ENCODE data around the gene NCAM1. TPM values are rescaled to one million over a fixed set of nuclear protein-coding genes. Genes with fewer than 3 reads are reported as not detected.

Gene NCAM1
- total RNA-seq, 3 donors from 2014 or later: 6.3 to 97.0 (median 9.3) TPM

DNA sequence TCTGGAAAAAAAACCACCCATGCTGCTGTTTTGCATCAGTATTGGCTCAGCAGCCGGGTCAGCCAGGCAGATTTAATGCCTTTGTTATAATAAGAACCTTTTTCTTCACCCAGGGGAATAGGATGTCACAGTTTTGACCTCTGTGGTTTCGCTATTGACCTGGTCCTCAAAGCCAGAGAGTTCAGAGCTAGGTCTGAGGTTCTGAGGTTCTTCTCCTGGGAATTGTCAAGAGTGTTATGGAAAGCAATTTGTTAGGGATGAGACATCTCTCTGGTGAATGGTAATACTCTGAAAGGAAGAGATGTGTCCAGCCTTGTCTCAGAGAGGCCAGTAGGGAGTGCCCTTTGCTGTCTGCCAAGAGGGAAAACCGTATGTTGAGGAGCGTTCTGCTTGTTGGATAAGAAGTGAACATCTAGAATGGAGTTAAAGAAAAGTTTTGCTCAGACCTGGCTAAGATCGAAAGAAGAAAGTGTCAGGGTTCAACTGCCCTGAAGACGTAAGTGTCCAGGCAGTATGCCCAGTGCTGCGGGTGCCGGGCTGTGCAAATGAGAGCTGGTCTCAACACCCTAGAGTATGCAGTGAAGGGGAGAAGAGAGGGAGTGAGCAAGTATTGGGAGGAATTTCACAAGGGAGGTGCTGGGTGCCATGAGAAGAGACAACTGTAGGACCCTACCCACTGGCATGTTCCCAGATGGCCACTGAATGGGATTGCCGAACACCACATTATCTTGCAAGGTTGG is 202.2 kb downstream of the NCAM1 start:
- no peak overlapping the region for H3K4me3 ChIP-seq
- no peak for DNase-seq
- H3K4me1 ChIP-seq (ENCODE audit: low read depth): no peaks in the 10 kb centered on the region
- H3K9me3 ChIP-seq: no peaks in the 10 kb centered on the region
- intact Hi-C loops (cut with DNase I, micrococcal nuclease): no loop called here
- peak; percentile 16 for ATAC-seq
- TF ChIP-seq, protein P1, sequence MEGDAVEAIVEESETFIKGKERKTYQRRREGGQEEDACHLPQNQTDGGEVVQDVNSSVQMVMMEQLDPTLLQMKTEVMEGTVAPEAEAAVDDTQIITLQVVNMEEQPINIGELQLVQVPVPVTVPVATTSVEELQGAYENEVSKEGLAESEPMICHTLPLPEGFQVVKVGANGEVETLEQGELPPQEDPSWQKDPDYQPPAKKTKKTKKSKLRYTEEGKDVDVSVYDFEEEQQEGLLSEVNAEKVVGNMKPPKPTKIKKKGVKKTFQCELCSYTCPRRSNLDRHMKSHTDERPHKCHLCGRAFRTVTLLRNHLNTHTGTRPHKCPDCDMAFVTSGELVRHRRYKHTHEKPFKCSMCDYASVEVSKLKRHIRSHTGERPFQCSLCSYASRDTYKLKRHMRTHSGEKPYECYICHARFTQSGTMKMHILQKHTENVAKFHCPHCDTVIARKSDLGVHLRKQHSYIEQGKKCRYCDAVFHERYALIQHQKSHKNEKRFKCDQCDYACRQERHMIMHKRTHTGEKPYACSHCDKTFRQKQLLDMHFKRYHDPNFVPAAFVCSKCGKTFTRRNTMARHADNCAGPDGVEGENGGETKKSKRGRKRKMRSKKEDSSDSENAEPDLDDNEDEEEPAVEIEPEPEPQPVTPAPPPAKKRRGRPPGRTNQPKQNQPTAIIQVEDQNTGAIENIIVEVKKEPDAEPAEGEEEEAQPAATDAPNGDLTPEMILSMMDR (IDR thresholded peaks at IDR 0.05): no peak
- no peaks in the 10 kb centered on the region for H3K36me3 ChIP-seq (ENCODE audit: low read depth)

DNA sequence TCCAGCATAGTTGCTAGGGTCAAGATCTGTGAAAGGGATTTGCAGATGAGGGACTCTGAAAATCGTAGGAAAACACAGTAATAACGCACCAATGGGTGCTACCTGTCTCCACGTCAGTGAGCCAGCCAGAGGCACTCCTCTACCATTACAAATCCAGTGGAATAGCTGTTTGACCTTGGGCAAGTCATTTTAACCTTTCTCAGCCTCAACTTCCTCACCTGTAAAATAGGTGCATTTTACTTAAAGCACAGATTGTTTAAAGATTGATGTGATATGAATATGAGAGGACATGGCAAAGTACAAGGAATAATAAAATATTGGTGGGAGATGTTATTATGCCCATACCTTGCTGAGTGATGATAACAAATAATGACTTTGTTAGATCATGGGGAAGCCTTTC is 205.1 kb downstream of the NCAM1 start:
- Histone ChIP-seq H3K9me3 (no peaks in the 10 kb centered on the region), H3K4me1 (ENCODE audit: low read depth) (no peaks in the 10 kb centered on the region), H3K4me3 (no peak overlapping the region), H3K36me3 (ENCODE audit: low read depth) (no peaks in the 10 kb centered on the region)
- TF ChIP-seq, protein P1 (IDR thresholded peaks at IDR 0.05): no peak
- no peak for DNase-seq
- intact Hi-C loops (cut with DNase I, micrococcal nuclease): no loop called here
- no peak for ATAC-seq

DNA sequence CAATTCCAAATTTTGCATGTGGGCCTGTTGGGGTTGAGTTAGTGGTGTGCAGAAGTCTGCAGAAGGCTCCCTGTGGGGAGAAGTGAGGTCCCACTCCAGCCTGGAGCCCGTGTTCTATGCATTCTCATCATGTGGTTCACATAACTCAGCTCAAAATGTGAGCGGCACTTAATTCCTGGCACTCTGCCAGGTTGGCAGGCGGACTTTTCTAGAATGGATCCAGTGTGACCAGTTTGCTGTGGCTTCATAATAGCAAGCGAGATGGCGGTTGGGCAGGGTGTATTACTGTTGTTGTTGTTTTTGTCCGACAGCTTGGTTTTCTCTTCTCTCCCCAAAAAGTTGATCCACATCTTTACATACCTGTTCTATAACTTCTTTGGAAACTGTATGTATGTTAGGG is 206.4 kb downstream of the NCAM1 start:
- H3K4me3 ChIP-seq: no peak overlapping the region
- DNase-seq: no peak
- TF ChIP-seq, protein P1 (IDR thresholded peaks at IDR 0.05): no peak
- intact Hi-C loops (cut with DNase I, micrococcal nuclease): no loop called here
- ATAC-seq: no peak
- H3K4me1 ChIP-seq (ENCODE audit: low read depth): no peaks in the 10 kb centered on the region
- no peaks in the 10 kb centered on the region for H3K36me3 ChIP-seq (ENCODE audit: low read depth)
- H3K9me3 ChIP-seq: no peaks in the 10 kb centered on the region

DNA sequence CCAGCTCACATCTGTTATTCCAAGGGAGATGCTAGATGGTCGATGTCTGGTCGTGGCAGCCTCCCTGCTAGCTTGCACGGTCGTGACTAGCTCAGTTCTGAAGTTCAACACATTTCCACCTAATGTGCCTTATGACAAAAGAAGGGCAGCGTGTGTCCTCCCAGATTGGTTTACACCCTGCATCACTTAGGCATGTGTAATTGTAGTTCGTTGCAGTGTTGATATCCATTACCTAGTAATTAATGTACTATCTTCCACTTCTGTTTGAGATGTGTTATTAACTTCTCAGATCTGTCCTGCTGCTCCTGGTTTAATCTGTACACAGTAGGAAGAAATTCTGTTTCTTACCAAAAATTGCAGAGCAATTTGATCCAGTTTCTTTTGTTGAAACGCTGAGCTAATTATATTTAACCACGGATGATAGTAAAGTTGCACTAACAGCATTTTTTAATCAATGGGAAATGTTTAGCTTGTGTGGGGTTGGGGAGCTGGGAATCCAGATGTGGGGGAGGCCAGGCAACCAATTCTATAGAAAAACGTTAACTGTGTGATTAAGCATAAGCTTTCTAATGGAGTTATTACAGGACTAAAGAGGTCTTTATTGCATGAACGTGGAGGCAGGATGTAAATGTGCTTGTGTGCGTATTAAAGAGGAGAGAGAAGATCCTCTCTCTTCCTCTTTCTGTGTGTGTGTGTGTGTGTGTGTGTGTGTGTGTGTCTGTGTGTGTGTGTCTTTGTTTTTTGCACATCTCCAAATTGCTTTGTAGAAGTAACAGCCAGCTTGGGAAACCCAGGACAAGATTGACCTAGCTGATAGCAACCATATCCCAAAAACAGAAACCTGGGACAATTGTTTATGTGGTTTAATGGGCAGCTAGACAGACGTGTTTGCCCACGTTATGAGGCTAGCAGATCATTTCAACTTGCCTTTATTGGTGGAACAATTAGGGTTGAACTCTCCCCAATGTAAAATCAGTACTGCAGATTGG is 207.4 kb downstream of the NCAM1 start:
- Histone ChIP-seq H3K4me3 (no peak overlapping the region), H3K4me1 (ENCODE audit: low read depth) (no peaks in the 10 kb centered on the region), H3K9me3 (no peaks in the 10 kb centered on the region), H3K36me3 (ENCODE audit: low read depth) (no peaks in the 10 kb centered on the region)
- intact Hi-C loops (cut with DNase I, micrococcal nuclease): no loop called here
- ATAC-seq (no peak), DNase-seq (no peak)
- TF ChIP-seq, protein P1 (IDR thresholded peaks at IDR 0.05): no peak

DNA sequence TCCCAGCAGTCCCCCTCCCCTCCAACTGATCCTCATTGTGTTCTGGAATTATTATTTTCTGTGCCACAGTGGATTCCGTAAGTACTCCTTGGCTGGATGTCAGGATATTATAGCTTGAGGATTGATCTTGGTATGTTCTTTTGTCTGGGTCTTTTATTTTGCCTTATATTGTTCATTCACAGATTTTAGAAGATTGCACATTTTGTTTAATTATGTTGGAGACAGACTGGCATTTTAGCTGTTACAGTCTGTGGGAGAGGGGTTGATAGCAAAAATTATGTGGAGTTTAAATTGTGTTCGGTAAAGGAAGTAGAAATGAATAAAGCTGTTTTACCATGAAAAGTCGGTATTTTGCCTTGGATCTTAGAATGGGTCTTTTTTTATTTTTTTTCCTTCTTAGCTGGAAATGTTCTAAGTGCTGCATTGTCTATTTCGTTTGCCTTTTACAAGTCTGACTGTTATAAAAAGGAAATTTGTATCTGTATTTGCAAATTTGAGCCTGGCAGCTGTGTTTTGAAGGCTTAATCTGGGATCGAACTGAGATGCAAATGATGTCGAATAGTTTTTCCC is 211.2 kb downstream of the NCAM1 start:
- ATAC-seq (no peak), DNase-seq (no peak)
- Histone ChIP-seq H3K4me3 (no peak overlapping the region), H3K9me3 (no peaks in the 10 kb centered on the region), H3K4me1 (ENCODE audit: low read depth) (no peaks in the 10 kb centered on the region), H3K36me3 (ENCODE audit: low read depth) (no peaks in the 10 kb centered on the region)
- intact Hi-C loops (cut with DNase I, micrococcal nuclease): no loop called here
- TF ChIP-seq, protein P1 (IDR thresholded peaks at IDR 0.05): no peak

Data from mucosa of descending colon (tissue), 3 donors.